Endothelial cell (in vitro differentiated cells): ENCODE data around the gene OLFML2A. TPM values are rescaled to one million over a fixed set of nuclear protein-coding genes. Genes with fewer than 3 reads are reported as not detected.

ENCODE experiments used
- DNase-seq: peaks from one replicate; pipeline ENCODE4 v3.0.0; 2021; ENCODE audit warnings: low spot score
- H3K27ac Mint-ChIP-seq: one replicate; pipeline ENCODE4 v1.8.0; 2021; ENCODE audit warnings: mixed read lengths, inconsistent platforms; ENCODE audit not compliant: unreplicated experiment
- H3K27me3 Mint-ChIP-seq: one replicate; pipeline ENCODE4 v1.8.0; 2021; ENCODE audit warnings: mild to moderate bottlenecking, moderate library complexity, mixed read lengths, inconsistent platforms; ENCODE audit not compliant: unreplicated experiment
- H3K36me3 Mint-ChIP-seq: one replicate; pipeline ENCODE4 v1.8.0; 2021; ENCODE audit warnings: mild to moderate bottlenecking, low read depth, mixed read lengths, inconsistent platforms; ENCODE audit not compliant: unreplicated experiment
- H3K4me1 Mint-ChIP-seq: one replicate; pipeline ENCODE4 v1.8.0; 2021; ENCODE audit warnings: mild to moderate bottlenecking, mixed read lengths, inconsistent platforms; ENCODE audit not compliant: unreplicated experiment
- H3K4me3 Mint-ChIP-seq: one replicate; pipeline ENCODE4 v1.8.0; 2021; ENCODE audit warnings: mild to moderate bottlenecking, mixed read lengths, inconsistent platforms; ENCODE audit not compliant: unreplicated experiment
- H3K9me3 Mint-ChIP-seq: one replicate; pipeline ENCODE4 v1.8.0; 2021; ENCODE audit warnings: mixed read lengths, inconsistent platforms; ENCODE audit not compliant: unreplicated experiment
- total RNA-seq: library from RNA; stranded (reverse); fragmentation: NEBNext Ultra II Directional; extraction: Animal tissue kit (Norgen Biotek cat#: 25700); gene quantifications from one replicate; pipeline ENCODE4 v1.2.1, GENCODE V29; 2021; ENCODE audit not compliant: unreplicated experiment
- TF ChIP-seq, protein P1 (sequence below): fragments of 200-600 bp; sonication (generic); IDR thresholded peaks from one replicate; pipeline ENCODE4 v1.5.0; 2021; ENCODE audit warnings: antibody characterized with exemption; ENCODE audit not compliant: unreplicated experiment

Gene OLFML2A
- total RNA-seq, 1 donor from 2014 or later: 18.2 TPM

DNA sequence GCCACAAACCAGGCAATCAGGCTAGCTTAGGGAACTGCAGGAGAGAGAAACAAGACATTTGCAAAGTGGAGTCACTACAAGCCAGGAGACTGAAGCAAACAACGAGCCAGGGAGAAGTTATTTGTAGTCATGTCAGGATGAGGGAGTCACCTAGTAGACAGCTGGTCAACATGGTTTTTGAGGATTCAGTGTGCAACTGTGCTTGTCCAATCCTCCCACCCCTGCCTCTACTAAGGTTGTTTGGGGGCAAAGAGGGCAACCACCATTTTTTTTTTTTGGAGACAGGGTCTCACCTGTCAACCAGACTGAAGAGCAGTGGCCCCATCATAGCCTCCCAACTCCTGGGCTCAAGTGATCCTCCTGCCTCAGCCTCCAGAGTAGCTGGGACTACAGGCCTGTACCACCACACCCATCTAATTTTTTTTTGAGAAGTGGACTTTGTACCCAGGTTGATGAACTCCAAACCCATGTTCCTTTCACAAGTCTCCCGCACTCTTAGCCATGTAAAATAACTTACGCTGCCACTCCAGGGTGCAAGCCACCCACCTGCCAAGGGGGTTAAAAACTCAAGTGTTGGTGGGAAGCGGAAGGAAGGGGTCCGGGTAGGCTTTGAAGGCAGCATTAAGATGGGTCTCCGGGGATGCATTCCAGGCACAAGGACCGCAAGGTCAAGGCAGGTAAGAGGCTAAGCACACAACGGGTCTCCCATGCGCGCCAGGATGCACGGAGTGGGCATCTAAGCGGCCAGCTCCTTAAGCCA is 83.8 kb downstream of the OLFML2A start:
- H3K4me1 Mint-ChIP-seq: peaks cover 10% of the 10 kb centered on the region
- no peaks in the 10 kb centered on the region for H3K9me3 Mint-ChIP-seq
- peaks cover 9% of the 10 kb centered on the region for H3K27me3 Mint-ChIP-seq
- TF ChIP-seq, protein P1, sequence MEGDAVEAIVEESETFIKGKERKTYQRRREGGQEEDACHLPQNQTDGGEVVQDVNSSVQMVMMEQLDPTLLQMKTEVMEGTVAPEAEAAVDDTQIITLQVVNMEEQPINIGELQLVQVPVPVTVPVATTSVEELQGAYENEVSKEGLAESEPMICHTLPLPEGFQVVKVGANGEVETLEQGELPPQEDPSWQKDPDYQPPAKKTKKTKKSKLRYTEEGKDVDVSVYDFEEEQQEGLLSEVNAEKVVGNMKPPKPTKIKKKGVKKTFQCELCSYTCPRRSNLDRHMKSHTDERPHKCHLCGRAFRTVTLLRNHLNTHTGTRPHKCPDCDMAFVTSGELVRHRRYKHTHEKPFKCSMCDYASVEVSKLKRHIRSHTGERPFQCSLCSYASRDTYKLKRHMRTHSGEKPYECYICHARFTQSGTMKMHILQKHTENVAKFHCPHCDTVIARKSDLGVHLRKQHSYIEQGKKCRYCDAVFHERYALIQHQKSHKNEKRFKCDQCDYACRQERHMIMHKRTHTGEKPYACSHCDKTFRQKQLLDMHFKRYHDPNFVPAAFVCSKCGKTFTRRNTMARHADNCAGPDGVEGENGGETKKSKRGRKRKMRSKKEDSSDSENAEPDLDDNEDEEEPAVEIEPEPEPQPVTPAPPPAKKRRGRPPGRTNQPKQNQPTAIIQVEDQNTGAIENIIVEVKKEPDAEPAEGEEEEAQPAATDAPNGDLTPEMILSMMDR: no peak
- H3K27ac Mint-ChIP-seq: no peak overlapping the region
- peaks cover 10% of the 10 kb centered on the region for H3K36me3 Mint-ChIP-seq
- DNase-seq: no peak
- peak overlapping the region; percentile 87 for H3K4me3 Mint-ChIP-seq

DNA sequence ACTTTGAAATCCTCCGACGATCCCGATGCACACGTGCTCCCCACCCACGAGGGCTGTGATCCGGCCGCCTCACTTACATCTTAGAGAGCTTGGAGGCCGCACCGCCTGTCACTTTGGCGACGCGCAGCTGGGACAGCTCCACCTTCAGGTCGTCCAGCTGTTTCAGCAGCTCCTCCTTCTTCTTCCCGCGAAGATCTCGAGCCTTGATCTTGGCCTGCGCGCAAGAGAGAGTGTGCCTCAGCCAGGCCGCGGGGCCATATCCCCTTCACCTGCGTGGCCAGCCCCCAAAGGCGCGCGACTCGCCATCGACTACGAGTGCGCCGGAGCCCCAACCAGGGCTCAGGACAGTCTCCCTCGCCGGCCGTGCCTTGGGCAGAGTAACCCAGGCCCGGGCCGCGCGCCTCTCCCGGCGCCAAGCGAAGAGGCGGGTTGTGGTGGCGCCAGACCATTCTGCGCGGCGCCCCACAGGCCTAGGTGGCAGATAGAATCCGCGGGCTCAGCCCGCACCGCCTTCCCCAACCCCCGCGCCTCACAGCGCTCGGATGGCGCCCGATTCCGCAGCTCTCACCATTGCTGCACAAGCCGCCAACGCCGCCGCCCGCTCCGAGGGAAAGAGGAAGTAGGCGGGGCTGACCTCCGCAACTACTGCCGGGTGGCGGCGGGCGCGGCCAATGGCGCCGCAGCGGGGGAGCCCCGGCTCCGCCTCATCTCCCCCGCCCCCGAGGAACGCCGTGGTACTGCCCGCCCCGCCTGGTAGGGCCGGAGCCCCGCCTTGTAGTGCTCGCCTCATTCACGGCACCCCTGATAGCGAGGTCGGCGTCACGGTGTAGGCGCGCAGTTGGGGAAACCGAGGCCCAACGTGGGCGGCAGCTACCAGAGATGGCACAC is 84.7 kb downstream of the OLFML2A start, which contains the start of the genes ARPC5L and RPL35:
ARPC5L (plus strand) TSS at position 789 of the 888 bp plus-strand sequence. CDS start 7,161 bp downstream, outside the sequence.
RPL35 (minus strand) TSS at position 616 of the 888 bp plus-strand sequence; CDS start at position 571, 45 bp downstream.
- peak within 1 kb of the TSS; percentile 72 for H3K27ac Mint-ChIP-seq
- DNase-seq: peak; percentile 95
- peak within 1 kb of the TSS; percentile 95 for H3K4me3 Mint-ChIP-seq
- peaks cover 10% of the 10 kb centered on the region for H3K36me3 Mint-ChIP-seq
- TF ChIP-seq, protein P1: peak; percentile 16
- H3K27me3 Mint-ChIP-seq: peaks cover 9% of the 10 kb centered on the region
- H3K4me1 Mint-ChIP-seq: peaks cover 10% of the 10 kb centered on the region
- no peaks in the 10 kb centered on the region for H3K9me3 Mint-ChIP-seq

DNA sequence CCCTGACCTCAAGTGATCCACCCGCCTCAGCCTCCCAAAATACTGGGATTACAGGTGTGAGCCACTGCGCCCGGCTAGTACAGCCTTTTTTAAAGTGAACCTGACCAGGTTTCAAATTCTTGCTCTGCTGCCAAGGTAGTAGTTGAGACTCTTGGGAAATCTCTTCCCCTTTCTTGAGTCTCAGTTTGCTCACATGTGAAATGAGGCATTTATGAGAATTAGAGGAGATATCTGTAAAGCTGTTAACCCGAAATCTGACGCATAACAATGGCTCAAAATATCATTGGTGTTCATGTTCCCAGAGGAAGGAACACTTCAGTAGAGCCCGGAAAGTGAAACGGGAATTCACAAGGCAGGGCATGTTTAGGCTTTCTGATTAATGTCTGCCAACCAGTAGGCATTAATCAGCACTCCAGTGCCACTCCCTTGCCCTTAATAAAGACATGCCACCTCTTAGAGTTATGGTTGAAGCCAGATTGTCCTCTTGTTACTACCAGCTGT is 86.5 kb downstream of the OLFML2A start:
- TF ChIP-seq, protein P1: no peak
- H3K4me3 Mint-ChIP-seq: peak overlapping the region; percentile 22
- H3K9me3 Mint-ChIP-seq: no peaks in the 10 kb centered on the region
- peaks cover 4% of the 10 kb centered on the region for H3K27me3 Mint-ChIP-seq
- H3K4me1 Mint-ChIP-seq: peaks cover 15% of the 10 kb centered on the region
- no peak overlapping the region for H3K27ac Mint-ChIP-seq
- peaks cover 10% of the 10 kb centered on the region for H3K36me3 Mint-ChIP-seq
- no peak for DNase-seq

Other genes starting within 250 kb of the OLFML2A start
- 63.8 TPM for gene NR6A1, start 5.8 kb upstream of the OLFML2A start, total RNA-seq
- gene WDR38, start 76.3 kb downstream of the OLFML2A start, total RNA-seq: not detected
- 1,069 TPM for gene RPL35, start 84.8 kb downstream of the OLFML2A start, total RNA-seq
- gene ARPC5L, start 85.0 kb downstream of the OLFML2A start, total RNA-seq: 67.0 TPM
- 14.8 TPM for gene GOLGA1, start 163.9 kb downstream of the OLFML2A start, total RNA-seq